Measurements from ENCODE around the gene TNFRSF12A. TPM values are rescaled to one million over a fixed set of nuclear protein-coding genes. Genes with fewer than 3 reads are reported as not detected.
A peak's percentile ranks its signal among the peaks of the same experiment; 100 is the strongest.

The TNFRSF12A gene
- total and polyA plus RNA-seq, 9 of the 15 experiments (the other 6 are each of a cell fraction or from before 2014, with no cell fraction given): 0.41 to 61.8 (median 26.5) TPM

GRCh38 chr16:3007059-3007956, 12.9 kb upstream of the TNFRSF12A start (continued):
- TF ChIP-seq CTBP1 (IDR thresholded peaks at IDR 0.05; ENCODE audit: borderline replicate concordance): peak; percentile 57; the same call in 1 of the 2 replicates
- TF ChIP-seq ZNF445 (CRISPR knock-in tag; IDR thresholded peaks at IDR 0.05; ENCODE audit: low read depth): no peak
- peak; percentile 68; the same call in 1 of the 2 replicates for TF ChIP-seq ZNF766 (CRISPR knock-in tag; conservative IDR thresholded peaks at IDR 0.05)
- no peak for TF ChIP-seq CEBPB (tag; IDR thresholded peaks at IDR 0.05)
- peak; percentile 43; the same call in 1 of the 2 replicates for TF ChIP-seq SUPT5H (IDR thresholded peaks at IDR 0.05)
- TF ChIP-seq THAP7 (CRISPR knock-in tag; IDR thresholded peaks at IDR 0.05): no peak
- TF ChIP-seq, protein P1, sequence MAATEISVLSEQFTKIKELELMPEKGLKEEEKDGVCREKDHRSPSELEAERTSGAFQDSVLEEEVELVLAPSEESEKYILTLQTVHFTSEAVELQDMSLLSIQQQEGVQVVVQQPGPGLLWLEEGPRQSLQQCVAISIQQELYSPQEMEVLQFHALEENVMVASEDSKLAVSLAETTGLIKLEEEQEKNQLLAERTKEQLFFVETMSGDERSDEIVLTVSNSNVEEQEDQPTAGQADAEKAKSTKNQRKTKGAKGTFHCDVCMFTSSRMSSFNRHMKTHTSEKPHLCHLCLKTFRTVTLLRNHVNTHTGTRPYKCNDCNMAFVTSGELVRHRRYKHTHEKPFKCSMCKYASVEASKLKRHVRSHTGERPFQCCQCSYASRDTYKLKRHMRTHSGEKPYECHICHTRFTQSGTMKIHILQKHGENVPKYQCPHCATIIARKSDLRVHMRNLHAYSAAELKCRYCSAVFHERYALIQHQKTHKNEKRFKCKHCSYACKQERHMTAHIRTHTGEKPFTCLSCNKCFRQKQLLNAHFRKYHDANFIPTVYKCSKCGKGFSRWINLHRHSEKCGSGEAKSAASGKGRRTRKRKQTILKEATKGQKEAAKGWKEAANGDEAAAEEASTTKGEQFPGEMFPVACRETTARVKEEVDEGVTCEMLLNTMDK (IDR thresholded peaks at IDR 0.05; ENCODE audit: borderline replicate concordance, insufficient read depth, low read depth, low read length, poor library complexity, severe bottlenecking): no peak
- TF ChIP-seq, protein P2, sequence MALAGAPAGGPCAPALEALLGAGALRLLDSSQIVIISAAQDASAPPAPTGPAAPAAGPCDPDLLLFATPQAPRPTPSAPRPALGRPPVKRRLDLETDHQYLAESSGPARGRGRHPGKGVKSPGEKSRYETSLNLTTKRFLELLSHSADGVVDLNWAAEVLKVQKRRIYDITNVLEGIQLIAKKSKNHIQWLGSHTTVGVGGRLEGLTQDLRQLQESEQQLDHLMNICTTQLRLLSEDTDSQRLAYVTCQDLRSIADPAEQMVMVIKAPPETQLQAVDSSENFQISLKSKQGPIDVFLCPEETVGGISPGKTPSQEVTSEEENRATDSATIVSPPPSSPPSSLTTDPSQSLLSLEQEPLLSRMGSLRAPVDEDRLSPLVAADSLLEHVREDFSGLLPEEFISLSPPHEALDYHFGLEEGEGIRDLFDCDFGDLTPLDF (CRISPR knock-in tag; IDR thresholded peaks at IDR 0.05): no peak
- TF ChIP-seq, protein P3, sequence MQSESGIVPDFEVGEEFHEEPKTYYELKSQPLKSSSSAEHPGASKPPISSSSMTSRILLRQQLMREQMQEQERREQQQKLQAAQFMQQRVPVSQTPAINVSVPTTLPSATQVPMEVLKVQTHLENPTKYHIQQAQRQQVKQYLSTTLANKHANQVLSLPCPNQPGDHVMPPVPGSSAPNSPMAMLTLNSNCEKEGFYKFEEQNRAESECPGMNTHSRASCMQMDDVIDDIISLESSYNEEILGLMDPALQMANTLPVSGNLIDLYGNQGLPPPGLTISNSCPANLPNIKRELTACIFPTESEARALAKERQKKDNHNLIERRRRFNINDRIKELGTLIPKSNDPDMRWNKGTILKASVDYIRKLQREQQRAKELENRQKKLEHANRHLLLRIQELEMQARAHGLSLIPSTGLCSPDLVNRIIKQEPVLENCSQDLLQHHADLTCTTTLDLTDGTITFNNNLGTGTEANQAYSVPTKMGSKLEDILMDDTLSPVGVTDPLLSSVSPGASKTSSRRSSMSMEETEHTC (IDR thresholded peaks at IDR 0.05): no peak
- 0 out of 2 replicates have a peak, but pooled peaks have one; percentile 49 for TF ChIP-seq TCF3 (CRISPR knock-in tag; IDR thresholded peaks at IDR 0.05)
- TF ChIP-seq MYC (IDR thresholded peaks at IDR 0.05; ENCODE audit: low read depth, low read length): peak; percentile 62
- no peak for TF ChIP-seq MYC (CRISPR knock-in tag; IDR thresholded peaks at IDR 0.05; ENCODE audit: borderline replicate concordance, low read depth)
- no peak; the same call in none of the 2 replicates for TF ChIP-seq NFRKB (IDR thresholded peaks at IDR 0.05; ENCODE audit: low read depth)
- no peak for TF ChIP-seq CBFB (CRISPR knock-in tag; IDR thresholded peaks at IDR 0.05)
- TF ChIP-seq BRD4 (IDR thresholded peaks at IDR 0.05): peak; percentile 72; the same call in 1 of the 2 replicates
- TF ChIP-seq, protein P4, sequence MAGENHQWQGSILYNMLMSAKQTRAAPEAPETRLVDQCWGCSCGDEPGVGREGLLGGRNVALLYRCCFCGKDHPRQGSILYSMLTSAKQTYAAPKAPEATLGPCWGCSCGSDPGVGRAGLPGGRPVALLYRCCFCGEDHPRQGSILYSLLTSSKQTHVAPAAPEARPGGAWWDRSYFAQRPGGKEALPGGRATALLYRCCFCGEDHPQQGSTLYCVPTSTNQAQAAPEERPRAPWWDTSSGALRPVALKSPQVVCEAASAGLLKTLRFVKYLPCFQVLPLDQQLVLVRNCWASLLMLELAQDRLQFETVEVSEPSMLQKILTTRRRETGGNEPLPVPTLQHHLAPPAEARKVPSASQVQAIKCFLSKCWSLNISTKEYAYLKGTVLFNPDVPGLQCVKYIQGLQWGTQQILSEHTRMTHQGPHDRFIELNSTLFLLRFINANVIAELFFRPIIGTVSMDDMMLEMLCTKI (IDR thresholded peaks at IDR 0.05; ENCODE audit: partially characterized antibody): no peak
- TF ChIP-seq SRSF9 (IDR thresholded peaks at IDR 0.05; ENCODE audit: borderline replicate concordance, low read depth, low read length): no peak
- TF ChIP-seq SIN3B (IDR thresholded peaks at IDR 0.05; ENCODE audit: low read depth): no peak
- TF ChIP-seq RBBP5 (IDR thresholded peaks at IDR 0.05; ENCODE audit: borderline replicate concordance, insufficient read depth, low read length, poor library complexity, severe bottlenecking): peak; percentile 45
- TF ChIP-seq ZFPM2 (CRISPR knock-in tag; IDR thresholded peaks at IDR 0.05): no peak
- TF ChIP-seq ZZZ3 (IDR thresholded peaks at IDR 0.05): no peak

All from K562 (cell line).